Duodenal mucosa (tissue), 2 donors: Measurements from ENCODE around the gene TMEM184C.

Source experiments
- H3K27ac ChIP-seq: one replicate; pipeline ENCODE4 v1.7.0; 2013; ENCODE audit warnings: low read depth, low read length
- H3K27me3 ChIP-seq, 2 donors: one replicate each; pipeline ENCODE4 v1.7.0; 2013; ENCODE audit warnings: low read length in 2 of 2, control low read depth in 1 of 2; ENCODE audit not compliant: insufficient read depth in 2 of 2, control insufficient read depth in 1 of 2
- H3K36me3 ChIP-seq, 2 donors: one replicate each; pipeline ENCODE4 v1.7.0; 2013; ENCODE audit warnings: low read length in 2 of 2, control low read depth in 1 of 2; ENCODE audit not compliant: insufficient read depth in 2 of 2, control insufficient read depth in 1 of 2
- H3K4me1 ChIP-seq, 2 donors: one replicate each; pipeline ENCODE4 v1.7.0; 2013; ENCODE audit warnings: low read length in 2 of 2, control low read depth in 1 of 2; ENCODE audit not compliant: insufficient read depth in 2 of 2, control insufficient read depth in 1 of 2
- H3K4me3 ChIP-seq, 2 donors: one replicate each; pipeline ENCODE4 v1.7.0; 2013; ENCODE audit warnings: low read length in 2 of 2, low read depth in 1 of 2
- H3K9ac ChIP-seq, 2 donors: one replicate each; pipeline ENCODE4 v1.7.0; 2013; ENCODE audit warnings: low read length in 2 of 2, low read depth in 1 of 2
- H3K9me3 ChIP-seq, 2 donors: one replicate each; pipeline ENCODE4 v1.7.0; 2013; ENCODE audit warnings: low read length in 2 of 2, control low read depth in 1 of 2; ENCODE audit not compliant: control insufficient read depth in 1 of 2

Gene TMEM184C

GRCh38 chr4:147707892-147708672, 90.9 kb downstream of the TMEM184C start:
- no peak overlapping the region for H3K9ac ChIP-seq
- no peaks in the 10 kb centered on the region for H3K4me1 ChIP-seq
- H3K27me3 ChIP-seq: no peaks in the 10 kb centered on the region
- peak overlapping the region in 1 of 2 donors; percentile 7 for H3K4me3 ChIP-seq
- no peak overlapping the region for H3K27ac ChIP-seq
- H3K36me3 ChIP-seq: no peaks in the 10 kb centered on the region
- no peaks in the 10 kb centered on the region for H3K9me3 ChIP-seq

GRCh38 chr4:147709999-147710398, 92.8 kb downstream of the TMEM184C start:
- Histone ChIP-seq H3K27ac (no peak overlapping the region), H3K9me3 (no peaks in the 10 kb centered on the region), H3K4me1 (no peaks in the 10 kb centered on the region), H3K27me3 (no peaks in the 10 kb centered on the region), H3K9ac (no peak overlapping the region), H3K4me3 (no peak overlapping the region), H3K36me3 (no peaks in the 10 kb centered on the region)

GRCh38 chr4:147714575-147715401, 97.6 kb downstream of the TMEM184C start:
- no peaks in the 10 kb centered on the region for H3K4me1 ChIP-seq
- no peaks in the 10 kb centered on the region for H3K27me3 ChIP-seq
- H3K36me3 ChIP-seq: no peaks in the 10 kb centered on the region
- no peak overlapping the region for H3K4me3 ChIP-seq
- no peaks in the 10 kb centered on the region for H3K9me3 ChIP-seq
- no peak overlapping the region for H3K9ac ChIP-seq
- no peak overlapping the region for H3K27ac ChIP-seq

GRCh38 chr4:147717878-147718277, 100.7 kb downstream of the TMEM184C start:
- H3K4me1 ChIP-seq: no peaks in the 10 kb centered on the region
- no peaks in the 10 kb centered on the region for H3K9me3 ChIP-seq
- H3K9ac ChIP-seq: no peak overlapping the region
- no peak overlapping the region for H3K4me3 ChIP-seq
- no peaks in the 10 kb centered on the region for H3K36me3 ChIP-seq
- H3K27ac ChIP-seq: no peak overlapping the region
- H3K27me3 ChIP-seq: no peaks in the 10 kb centered on the region
